Activated CD4-positive, alpha-beta T cell treated with anti-CD3 and anti-CD28 coated beads, Interleukin-2, amount 50 U/mL, for 24 hours (primary cell): ENCODE measurements around the gene SLC34A1.
"Not testable (repeated sequence)": the region's sequence is repeated elsewhere in the genome, so short reads cannot be mapped to it uniquely, and the experiment has no call there.

Experiments used
- DNase-seq, 2 donors: peaks; one replicate each; pipeline ENCODE4 v3.0.0-alpha.2; 2020; ENCODE audit warnings: low read depth in 1 of 2, low spot score in 1 of 2

SLC34A1 gene

DNA sequence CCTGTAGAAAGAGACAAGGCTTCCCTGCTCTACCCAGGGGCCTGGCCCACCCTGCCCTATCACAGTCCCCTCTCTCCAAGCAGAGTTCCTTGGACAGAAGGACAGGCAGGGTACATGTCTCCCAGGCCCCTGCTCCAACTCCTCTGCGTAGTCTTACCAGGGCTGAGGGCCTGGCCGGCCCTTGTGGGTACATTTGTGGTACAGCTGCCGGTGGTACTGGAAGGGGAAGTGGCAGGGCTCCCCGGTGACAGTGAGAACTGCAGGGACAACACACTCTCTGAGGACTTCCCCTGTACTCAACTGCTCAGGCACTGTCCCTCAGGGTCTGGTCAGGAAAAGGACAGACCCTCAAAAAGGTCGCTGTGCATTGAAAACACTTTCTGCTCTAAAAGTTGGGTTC is 21.6 kb downstream of the SLC34A1 start:
- DNase-seq, result no peak

DNA sequence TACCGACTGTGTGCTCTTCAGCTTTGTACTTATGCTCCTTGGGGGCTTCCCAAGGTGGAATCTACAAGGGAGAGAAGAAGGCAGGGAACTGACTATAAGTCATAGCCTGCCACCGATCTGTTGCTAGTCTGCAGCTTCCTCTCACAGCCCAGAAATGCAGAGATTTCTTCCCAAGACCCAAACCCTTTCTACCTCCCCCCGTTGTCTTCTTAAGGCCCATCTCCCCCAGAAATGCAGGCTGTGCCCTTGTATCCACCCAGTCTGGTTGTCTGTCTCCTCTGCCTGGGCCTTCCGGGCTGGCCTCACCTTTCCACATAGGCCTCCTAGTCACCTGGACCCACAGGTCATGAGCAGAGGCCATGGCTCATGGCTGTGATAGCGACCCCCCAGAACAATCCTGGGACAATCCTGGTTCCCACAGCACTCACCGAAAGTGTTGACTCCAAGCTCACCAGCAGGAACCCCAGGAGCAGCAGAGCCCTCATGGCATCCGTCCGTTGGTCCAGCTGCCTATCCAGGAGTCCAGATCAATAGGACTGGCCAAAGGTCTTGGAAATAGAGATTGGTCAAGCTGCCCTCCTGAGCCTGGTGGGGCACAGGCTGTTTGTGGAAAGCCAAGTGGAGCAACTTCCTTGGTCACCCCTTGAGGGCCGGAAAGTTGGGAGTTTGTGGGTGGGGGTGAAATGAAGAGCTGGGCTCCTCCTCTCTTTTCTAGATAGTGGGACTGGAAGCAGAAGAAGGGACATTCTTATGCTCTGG is 25.0 kb downstream of the SLC34A1 start, which contains the start of gene F12:
TSS of gene F12 (minus strand) at position 522 of the 759 bp plus-strand sequence. CDS start at position 485, 37 bp downstream.
- no peak for DNase-seq

- no peak for DNase-seq
Measured at GRCh38 chr5:177410575-177410974, 26.3 kb downstream of the SLC34A1 start.

GRCh38 chr5:177412603-177413233 is 28.5 kb downstream of the SLC34A1 start:
- DNase-seq, result no peak

DNA sequence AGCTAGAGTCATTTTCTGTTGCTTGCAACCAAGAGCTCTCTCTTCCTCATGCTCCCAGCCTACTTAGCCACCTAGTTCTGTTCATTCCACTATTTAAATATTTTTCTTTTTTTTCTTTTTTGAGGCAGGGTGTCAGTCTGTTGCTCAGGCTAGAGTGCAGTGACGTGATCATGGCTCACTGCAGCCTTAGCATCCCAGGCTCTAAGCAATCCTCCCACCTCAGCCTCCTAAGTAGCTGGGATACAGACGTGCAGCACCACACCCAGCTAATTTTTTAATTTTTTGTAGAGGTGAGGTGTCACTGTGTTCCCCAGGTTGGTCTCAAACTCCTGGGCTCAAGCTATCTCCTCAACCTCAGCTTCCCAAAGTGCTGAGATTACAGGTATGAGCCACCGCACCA is 30.2 kb downstream of the SLC34A1 start:
- DNase-seq, result no peak

GRCh38 chr5:177417081-177417480 is 32.8 kb downstream of the SLC34A1 start:
- DNase-seq, result not testable (repeated sequence)

- DNase-seq, result no peak
Measured at GRCh38 chr5:177419046-177419445, 34.8 kb downstream of the SLC34A1 start.

- not testable (repeated sequence) for DNase-seq
Measured at GRCh38 chr5:177420472-177420871, 36.2 kb downstream of the SLC34A1 start.

GRCh38 chr5:177421062-177421798 is 37.0 kb downstream of the SLC34A1 start:
- DNase-seq, result no peak

DNA sequence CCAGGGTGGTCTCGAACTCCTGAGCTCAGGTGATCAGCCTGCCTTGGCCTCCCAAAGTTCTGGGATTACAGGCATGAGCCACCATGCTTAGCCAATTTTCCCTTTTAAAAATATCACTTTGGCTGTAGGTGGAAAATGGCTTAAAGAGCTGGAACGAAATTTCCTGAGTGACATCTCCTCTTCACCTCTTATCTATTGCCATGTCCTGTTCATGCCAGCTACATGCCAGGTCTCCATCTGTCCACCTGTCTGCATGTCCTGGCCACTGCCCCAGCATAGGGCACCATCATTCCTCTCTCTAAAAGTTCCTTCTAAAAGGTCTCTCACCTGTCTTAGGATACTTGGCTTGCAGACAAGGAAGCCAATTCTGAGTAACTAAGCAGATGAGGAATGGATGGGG is 39.4 kb downstream of the SLC34A1 start:
- no peak for DNase-seq

DNA sequence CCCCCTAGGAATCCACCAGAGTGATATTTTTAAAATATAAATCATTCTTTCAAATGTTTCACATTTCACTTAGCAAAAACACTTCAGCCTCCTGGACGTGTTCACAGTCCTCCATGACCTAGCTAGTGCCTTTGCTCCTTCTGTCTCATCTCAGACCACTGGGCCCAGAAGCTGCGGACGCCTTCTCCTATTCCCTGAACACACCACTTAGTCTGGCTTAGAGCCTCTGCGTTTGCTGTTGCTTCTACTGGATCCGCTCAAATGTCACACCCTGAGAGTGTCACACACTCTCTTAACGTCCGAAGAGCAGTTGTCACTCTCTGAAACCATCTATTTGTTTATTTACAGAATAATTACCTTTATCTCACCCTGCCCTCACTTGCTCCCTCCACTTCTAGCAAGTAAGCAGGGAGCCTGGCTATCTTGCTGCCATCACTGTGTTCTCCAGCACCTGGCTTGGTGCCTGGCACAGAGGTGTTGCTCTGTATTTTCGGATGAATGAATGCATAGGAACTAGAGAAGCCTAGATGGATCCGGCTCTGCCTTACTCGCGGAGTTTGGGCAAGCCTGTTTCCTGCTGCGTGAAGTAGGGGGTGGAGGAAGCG is 41.1 kb downstream of the SLC34A1 start:
- no peak for DNase-seq

DNA sequence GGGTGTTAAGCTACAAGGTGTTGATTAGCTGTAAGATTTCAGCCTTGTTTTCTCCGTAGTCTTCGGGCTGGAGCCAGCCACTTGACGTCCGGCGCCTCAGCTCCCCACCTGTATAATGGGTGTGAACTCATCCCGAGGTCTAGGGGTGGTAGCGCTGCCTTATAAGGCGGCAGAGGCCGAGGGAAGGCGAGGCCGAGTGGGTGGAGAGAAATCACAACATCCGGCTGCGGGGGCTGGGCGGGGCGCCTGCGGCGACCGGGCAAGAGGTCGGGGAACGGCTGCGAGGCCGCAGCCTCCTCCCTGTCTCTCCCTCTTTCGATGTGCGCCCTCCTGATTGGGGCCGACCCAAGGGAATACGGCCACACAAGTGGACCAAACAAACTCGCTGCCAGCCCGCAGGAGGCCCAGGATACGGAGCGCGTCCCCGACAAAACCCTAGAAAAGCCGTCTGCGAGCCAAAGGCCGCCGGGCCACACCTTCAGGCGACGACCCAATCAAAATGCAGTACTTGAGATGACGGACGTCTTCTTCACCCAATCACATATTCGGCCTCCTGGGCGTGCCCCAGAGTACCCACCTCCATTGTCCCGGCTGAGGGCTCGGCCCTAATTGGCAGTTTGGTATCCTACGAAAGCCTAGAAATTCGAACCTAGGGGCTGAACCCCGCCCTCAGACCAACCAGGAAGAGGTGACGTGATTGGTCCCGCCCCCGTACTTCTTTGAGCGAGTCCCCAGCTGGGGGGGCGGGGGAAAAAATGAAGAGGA is 41.7 kb downstream of the SLC34A1 start:
- peak; percentile 95 to 100 for DNase-seq

DNA sequence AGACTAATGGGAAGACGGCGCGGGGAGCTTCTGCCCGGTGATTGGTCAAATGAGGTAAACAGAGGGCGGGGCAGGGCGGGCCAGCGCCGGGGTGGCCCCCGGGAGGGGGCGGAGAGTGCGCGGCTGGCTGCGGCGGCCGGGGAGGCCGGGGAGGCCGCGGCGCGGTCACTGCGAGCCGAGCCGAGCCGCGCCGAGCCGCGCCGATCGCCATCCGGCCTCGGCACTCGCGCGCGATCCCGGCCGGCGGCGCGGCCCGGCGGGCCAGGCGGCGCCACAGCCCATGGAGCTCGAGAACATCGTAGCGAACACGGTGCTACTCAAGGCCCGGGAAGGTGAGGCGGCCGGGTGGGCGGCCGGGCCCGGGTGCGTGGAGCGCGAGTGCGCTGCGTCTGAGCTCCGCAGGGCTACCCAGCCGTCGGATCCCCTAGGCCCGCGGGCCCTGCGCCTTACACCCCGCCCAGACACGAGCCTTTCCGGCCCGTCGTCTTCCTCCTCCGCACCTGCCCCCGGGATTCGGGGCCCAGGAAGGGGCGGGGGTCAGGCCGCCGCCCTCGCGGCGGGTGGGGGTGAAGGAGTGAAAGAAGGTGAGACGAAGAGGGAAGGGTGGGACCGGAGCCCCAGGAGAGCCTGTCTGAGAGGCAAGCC is 42.5 kb downstream of the SLC34A1 start, which contains the start of gene GRK6:
TSS of gene GRK6 (plus strand) at position 111 of the 645 bp plus-strand sequence. CDS start at position 281, 170 bp downstream.
- DNase-seq, result peak in 1 of 2 donors; percentile 52

GRCh38 chr5:177427211-177427822 is 43.1 kb downstream of the SLC34A1 start:
- no peak for DNase-seq

- no peak for DNase-seq
Measured at GRCh38 chr5:177427919-177428573, 43.8 kb downstream of the SLC34A1 start.

DNA sequence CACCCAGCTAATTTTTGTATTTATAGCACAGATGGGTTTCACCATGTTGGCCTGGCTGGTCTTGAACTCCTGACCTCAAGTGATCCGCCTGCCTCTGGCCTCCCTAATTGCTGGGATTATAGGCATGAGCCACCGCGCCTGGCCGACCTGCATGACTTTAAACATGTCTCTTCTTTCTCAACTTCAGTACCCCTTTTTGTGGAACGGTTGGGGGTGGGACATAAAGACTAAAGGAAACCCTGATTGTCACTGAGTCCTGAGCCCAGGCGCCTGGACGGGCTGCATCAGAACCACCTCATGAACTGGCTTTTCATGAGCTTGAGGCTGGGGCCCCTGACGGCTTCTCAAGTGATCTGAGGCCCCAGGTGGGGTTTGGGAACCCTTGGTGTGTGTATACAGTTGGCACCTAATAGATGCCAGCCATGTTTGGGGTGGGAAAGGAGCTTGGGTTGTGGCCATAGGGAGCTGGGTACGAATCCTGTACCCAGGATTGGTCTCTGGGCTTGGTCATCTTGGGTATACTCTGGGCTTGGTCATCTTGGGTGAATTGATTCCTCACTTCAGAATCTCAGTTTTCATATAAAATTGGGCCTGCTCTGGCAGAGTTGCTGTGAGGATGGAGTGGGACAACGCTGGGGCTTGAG is 44.5 kb downstream of the SLC34A1 start:
- DNase-seq, result no peak

DNA sequence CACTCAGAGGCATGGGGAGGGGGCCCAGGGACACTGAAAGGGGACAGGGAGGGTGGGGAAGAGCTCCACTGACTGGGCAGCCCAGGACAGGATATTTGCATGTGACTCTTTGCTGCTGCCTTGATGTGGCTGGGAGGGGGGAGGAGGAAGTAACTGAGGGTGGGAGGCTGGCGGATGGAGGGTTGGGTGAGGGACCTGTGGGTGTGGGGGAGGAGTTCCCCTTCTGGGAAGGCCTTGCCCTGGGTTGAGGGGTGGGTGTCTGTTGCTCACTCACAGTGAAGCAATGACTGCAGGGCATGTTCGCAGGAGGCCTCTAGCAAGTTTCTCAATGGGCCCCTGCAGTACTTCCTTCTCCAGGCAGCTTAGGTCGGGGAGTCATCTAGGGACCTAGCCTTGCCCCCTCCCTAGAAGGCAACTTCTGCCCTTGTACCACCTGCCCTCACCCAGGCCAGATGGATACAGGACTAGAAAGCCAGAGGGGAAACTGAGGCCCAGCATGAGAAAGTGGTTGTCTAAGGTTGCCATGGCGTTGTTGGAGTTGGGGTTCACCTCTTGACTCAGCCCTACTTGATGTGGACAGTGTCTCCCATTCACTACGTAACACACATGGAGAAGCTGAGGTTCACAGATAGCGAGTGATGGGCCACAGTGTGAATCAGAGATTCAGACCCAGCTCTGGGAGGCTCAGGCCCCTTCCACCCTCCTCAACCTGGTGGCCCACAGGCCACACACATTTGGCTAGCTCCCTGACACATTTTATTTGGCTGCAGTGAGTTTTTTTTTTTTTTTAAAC is 45.2 kb downstream of the SLC34A1 start:
- peak; percentile 63 to 84 for DNase-seq
